KMS-11 (cell line): ENCODE results near the gene EVI5.

Source experiments
- H2AFZ ChIP-seq: fragments of 200-600 bp; sonication (generic); 2 replicates; pipeline ENCODE4 v1.6.1; 2016; ENCODE audit warnings: antibody characterized with exemption, mixed run types, low read depth
- H3K27ac ChIP-seq: fragments of 200-600 bp; sonication (generic); 2 replicates; pipeline ENCODE4 v1.6.1; 2016; ENCODE audit warnings: mild to moderate bottlenecking, mixed run types
- H3K27me3 ChIP-seq: fragments of 200-600 bp; sonication (generic); 2 replicates; pipeline ENCODE4 v1.6.1; 2017; ENCODE audit warnings: mild to moderate bottlenecking, low read depth, mixed run types, moderate library complexity; ENCODE audit not compliant: insufficient read depth
- H3K36me3 ChIP-seq: fragments of 200-600 bp; sonication (generic); 2 replicates; pipeline ENCODE4 v1.6.1; 2017; ENCODE audit warnings: mild to moderate bottlenecking, mixed run types; ENCODE audit not compliant: insufficient read depth
- H3K4me1 ChIP-seq: fragments of 200-600 bp; sonication (generic); 2 replicates; pipeline ENCODE4 v1.6.1; 2016; ENCODE audit warnings: mild to moderate bottlenecking, low read depth, mixed run types; ENCODE audit not compliant: poor library complexity, severe bottlenecking
- H3K4me2 ChIP-seq: fragments of 200-600 bp; sonication (generic); 2 replicates; pipeline ENCODE4 v1.7.0; 2016; ENCODE audit warnings: mild to moderate bottlenecking, mixed run types
- H3K4me3 ChIP-seq: fragments of 200-600 bp; sonication (generic); IDR thresholded peaks from 2 replicates; pipeline ENCODE4 v1.6.1; 2017; ENCODE audit warnings: low read depth, low read length, mixed read lengths; ENCODE audit not compliant: insufficient read depth
- H3K79me2 ChIP-seq: fragments of 200-600 bp; sonication (generic); 2 replicates; pipeline ENCODE4 v1.6.1; 2016; ENCODE audit warnings: low read depth, mixed run types; ENCODE audit not compliant: insufficient read depth
- H3K9ac ChIP-seq: fragments of 200-600 bp; sonication (generic); 2 replicates; pipeline ENCODE4 v1.6.1; 2016; ENCODE audit warnings: mild to moderate bottlenecking, mixed run types
- H4K20me1 ChIP-seq: fragments of 200-600 bp; sonication (generic); 2 replicates; pipeline ENCODE4 v1.6.1; 2016; ENCODE audit warnings: mild to moderate bottlenecking, mixed run types; ENCODE audit not compliant: insufficient read depth
- TF ChIP-seq, protein P1 (sequence below): fragments of 200-600 bp; sonication (generic); conservative IDR thresholded peaks from 2 replicates; pipeline ENCODE4 v1.6.1; 2017; ENCODE audit warnings: low read depth, mild to moderate bottlenecking, antibody characterized with exemption, low read length, moderate library complexity, mixed read lengths

EVI5 gene

DNA sequence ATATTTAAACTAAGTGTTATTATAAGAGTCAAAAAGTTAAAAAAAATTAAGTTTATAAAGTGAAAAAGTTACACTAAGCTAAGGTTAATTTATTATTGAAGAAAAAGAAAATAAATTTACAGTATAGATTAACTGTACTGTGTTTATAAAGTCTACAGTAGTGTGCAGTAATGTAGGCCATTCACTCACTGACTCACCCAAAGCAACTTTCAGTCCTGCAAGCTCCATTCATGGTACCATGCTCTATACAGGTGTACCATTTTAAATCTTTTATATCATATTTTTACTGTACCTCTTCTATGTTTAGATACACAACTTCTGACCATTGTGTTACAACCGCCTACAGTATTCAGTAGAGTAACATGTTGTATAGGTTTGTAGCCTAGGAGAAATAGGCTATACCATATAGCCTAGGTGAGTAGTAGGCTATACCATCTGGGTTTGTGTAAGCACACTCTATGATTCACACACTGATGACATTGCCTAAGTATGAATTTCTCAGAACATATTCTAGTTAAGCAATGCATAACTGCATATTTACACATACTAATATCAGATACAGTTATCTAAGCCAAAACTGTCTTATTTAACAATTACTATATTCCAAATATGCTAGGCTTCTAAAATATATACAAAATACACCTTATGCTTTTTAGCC, 217.6 kb downstream of the EVI5 start:
- H2AFZ ChIP-seq = no peak overlapping the region
- H4K20me1 ChIP-seq = no peaks in the 10 kb centered on the region
- TF ChIP-seq, protein P1, sequence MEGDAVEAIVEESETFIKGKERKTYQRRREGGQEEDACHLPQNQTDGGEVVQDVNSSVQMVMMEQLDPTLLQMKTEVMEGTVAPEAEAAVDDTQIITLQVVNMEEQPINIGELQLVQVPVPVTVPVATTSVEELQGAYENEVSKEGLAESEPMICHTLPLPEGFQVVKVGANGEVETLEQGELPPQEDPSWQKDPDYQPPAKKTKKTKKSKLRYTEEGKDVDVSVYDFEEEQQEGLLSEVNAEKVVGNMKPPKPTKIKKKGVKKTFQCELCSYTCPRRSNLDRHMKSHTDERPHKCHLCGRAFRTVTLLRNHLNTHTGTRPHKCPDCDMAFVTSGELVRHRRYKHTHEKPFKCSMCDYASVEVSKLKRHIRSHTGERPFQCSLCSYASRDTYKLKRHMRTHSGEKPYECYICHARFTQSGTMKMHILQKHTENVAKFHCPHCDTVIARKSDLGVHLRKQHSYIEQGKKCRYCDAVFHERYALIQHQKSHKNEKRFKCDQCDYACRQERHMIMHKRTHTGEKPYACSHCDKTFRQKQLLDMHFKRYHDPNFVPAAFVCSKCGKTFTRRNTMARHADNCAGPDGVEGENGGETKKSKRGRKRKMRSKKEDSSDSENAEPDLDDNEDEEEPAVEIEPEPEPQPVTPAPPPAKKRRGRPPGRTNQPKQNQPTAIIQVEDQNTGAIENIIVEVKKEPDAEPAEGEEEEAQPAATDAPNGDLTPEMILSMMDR = no peak
- H3K27me3 ChIP-seq = no peaks in the 10 kb centered on the region
- H3K4me3 ChIP-seq = no peak overlapping the region
- H3K4me2 ChIP-seq = no peak overlapping the region
- H3K79me2 ChIP-seq = no peaks in the 10 kb centered on the region
- no peaks in the 10 kb centered on the region for H3K4me1 ChIP-seq
- H3K27ac ChIP-seq = no peak overlapping the region
- no peaks in the 10 kb centered on the region for H3K36me3 ChIP-seq
- no peak overlapping the region for H3K9ac ChIP-seq

DNA sequence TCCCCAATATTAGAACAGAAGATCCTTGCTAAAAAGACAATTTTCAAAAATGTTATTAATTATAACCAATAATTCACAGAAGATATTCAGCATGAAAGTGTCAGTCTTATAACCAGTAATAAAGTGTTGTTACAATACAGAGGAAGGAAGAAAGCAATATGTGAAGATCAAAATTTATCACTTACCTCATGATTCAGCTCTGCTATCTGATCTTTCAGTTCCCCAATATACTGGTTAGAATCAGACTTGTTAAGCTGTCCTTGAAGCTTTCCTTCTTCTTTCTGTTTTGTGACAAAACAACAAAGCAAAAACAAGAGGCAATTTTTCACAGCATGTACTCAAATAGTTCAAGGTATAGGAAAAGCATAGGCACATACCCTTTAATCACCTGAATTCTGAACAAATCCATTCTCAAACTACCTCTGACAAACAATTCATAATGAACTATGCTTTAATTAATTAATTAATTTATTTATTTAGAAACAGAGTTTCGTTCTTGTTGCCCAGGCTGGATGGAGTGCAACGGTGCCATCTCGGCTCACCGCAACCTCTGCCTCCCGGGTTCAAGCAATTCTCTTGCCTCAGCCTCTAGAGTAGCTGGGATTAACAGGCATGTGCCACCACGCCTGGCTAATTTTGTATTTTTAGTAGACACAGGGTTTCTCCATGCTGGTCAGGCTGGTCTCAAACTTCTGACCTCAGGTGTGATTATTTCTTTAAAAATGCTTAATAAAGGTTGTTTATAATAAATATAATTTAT, 221.3 kb downstream of the EVI5 start:
- Histone ChIP-seq H3K4me3 (no peak overlapping the region), H3K27ac (no peak overlapping the region), H3K27me3 (no peaks in the 10 kb centered on the region), H4K20me1 (no peaks in the 10 kb centered on the region), H3K4me1 (no peaks in the 10 kb centered on the region), H3K9ac (no peak overlapping the region), H3K36me3 (no peaks in the 10 kb centered on the region), H2AFZ (no peak overlapping the region), H3K79me2 (no peaks in the 10 kb centered on the region), H3K4me2 (no peak overlapping the region)
- TF ChIP-seq, protein P1 = no peak

DNA sequence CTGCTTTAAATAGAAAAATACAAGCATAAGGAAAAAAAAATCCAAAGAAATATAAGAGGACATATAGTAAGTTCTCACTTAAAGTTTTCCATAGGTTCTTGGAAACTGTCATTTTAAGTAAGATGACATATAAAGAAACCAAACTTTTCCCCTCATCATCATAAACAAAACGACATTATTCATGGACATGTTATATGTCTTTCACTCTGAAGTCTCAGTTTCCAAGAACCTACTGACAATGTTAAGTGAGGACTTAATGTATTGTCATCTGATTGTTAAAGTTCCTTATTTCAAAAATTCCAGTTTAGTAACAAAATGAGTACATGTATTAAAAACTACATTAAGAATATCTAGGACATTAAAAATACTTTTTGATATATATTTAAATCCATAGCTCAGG, 228.6 kb downstream of the EVI5 start:
- Histone ChIP-seq H3K27me3 (no peaks in the 10 kb centered on the region), H2AFZ (no peak overlapping the region), H3K79me2 (no peaks in the 10 kb centered on the region), H4K20me1 (no peaks in the 10 kb centered on the region), H3K4me3 (no peak overlapping the region), H3K36me3 (no peaks in the 10 kb centered on the region), H3K27ac (no peak overlapping the region), H3K9ac (no peak overlapping the region), H3K4me2 (no peak overlapping the region), H3K4me1 (no peaks in the 10 kb centered on the region)
- TF ChIP-seq, protein P1 = no peak

DNA sequence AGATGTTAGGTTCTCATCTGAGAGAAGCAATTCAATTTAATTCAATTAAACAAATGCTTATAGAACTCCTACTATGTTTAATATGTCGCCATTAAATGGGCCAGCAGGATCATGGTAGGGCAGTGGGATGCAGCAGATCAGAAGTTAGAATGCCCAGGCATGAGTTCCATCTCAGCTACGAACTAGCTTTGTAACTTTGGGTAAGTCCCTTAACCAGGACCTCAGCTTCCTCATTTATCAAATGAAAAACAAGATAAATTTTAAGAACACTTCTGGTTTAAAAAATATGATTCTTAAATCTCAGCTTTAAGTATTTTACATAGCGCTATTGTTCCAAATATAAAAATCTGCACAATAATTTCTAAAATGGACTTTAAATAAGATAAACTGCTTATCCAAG, 230.7 kb downstream of the EVI5 start:
- Histone ChIP-seq H3K27me3 (no peaks in the 10 kb centered on the region), H3K4me1 (no peaks in the 10 kb centered on the region), H2AFZ (no peak overlapping the region), H3K9ac (no peak overlapping the region), H3K27ac (no peak overlapping the region), H3K4me3 (no peak overlapping the region), H4K20me1 (no peaks in the 10 kb centered on the region), H3K36me3 (no peaks in the 10 kb centered on the region), H3K4me2 (no peak overlapping the region), H3K79me2 (no peaks in the 10 kb centered on the region)
- TF ChIP-seq, protein P1 = no peak
